HepG2 (cell line): ENCODE measurements around the gene GPATCH11. TPM values are rescaled to one million over a fixed set of nuclear protein-coding genes. Genes with fewer than 3 reads are reported as not detected.

ENCODE experiments used
- ARNTL ChIP-seq: sonication (generic); formaldehyde crosslinking; IDR thresholded peaks from 2 replicates; pipeline ENCODE4 v1.4.0; 2020; ENCODE audit warnings: mild to moderate bottlenecking, missing genetic modification reagents
- EEA1 ChIP-seq: sonication (generic); formaldehyde crosslinking; IDR thresholded peaks from 2 replicates; pipeline ENCODE4 v1.5.1; 2020; ENCODE audit warnings: mild to moderate bottlenecking, missing genetic modification reagents, borderline replicate concordance
- ELF4 ChIP-seq: sonication (generic); formaldehyde crosslinking; IDR thresholded peaks from 2 replicates; pipeline ENCODE4 v1.5.0; 2020; ENCODE audit warnings: missing genetic modification reagents, mild to moderate bottlenecking, moderate library complexity, borderline replicate concordance
- FOXC1 ChIP-seq: sonication (generic); formaldehyde crosslinking; IDR thresholded peaks from 2 replicates; pipeline ENCODE4 v1.8.0; 2022; ENCODE audit warnings: mild to moderate bottlenecking, missing genetic modification reagents, borderline replicate concordance
- NR2C2 ChIP-seq: sonication (generic); formaldehyde crosslinking; IDR thresholded peaks from 2 replicates; pipeline ENCODE4 v1.4.0; 2020; ENCODE audit warnings: missing genetic modification reagents, mild to moderate bottlenecking, moderate library complexity, borderline replicate concordance
- POLR2AphosphoS5 ChIP-seq: IDR thresholded peaks from 2 replicates; pipeline ENCODE4 v1.6.1; 2012; ENCODE audit warnings: low read depth, low read length
- SRSF1 ChIP-seq: fragments of 200-400 bp; formaldehyde crosslinking; optimal IDR thresholded peaks from 2 replicates; pipeline ENCODE3; 2017; ENCODE audit warnings: mild to moderate bottlenecking, low read depth, low read length, moderate library complexity
- TMF1 ChIP-seq: sonication (generic); formaldehyde crosslinking; IDR thresholded peaks from 2 replicates; pipeline ENCODE4 v1.8.1; 2022; ENCODE audit warnings: low read depth, missing genetic modification reagents
- ZC3H13 ChIP-seq: sonication (generic); formaldehyde crosslinking; IDR thresholded peaks from 2 replicates; pipeline ENCODE4 v1.8.1; 2023; ENCODE audit warnings: mild to moderate bottlenecking, missing genetic modification reagents, moderate library complexity
- ZNF143 ChIP-seq: sonication (generic); formaldehyde crosslinking; IDR thresholded peaks from 2 replicates; pipeline ENCODE4 v1.4.0; 2020; ENCODE audit warnings: missing genetic modification reagents
- ZNF263 ChIP-seq: sonication (generic); formaldehyde crosslinking; IDR thresholded peaks from 2 replicates; pipeline ENCODE4 v1.4.0; 2020; ENCODE audit warnings: missing genetic modification reagents
- ZNF337 ChIP-seq: sonication (generic); formaldehyde crosslinking; IDR thresholded peaks from 2 replicates; pipeline ENCODE4 v1.5.1; 2020; ENCODE audit warnings: missing genetic modification reagents, low read depth, mild to moderate bottlenecking, borderline replicate concordance
- ZNF34 ChIP-seq: sonication (generic); formaldehyde crosslinking; IDR thresholded peaks from 2 replicates; pipeline ENCODE4 v1.4.0; 2020; ENCODE audit warnings: mild to moderate bottlenecking, missing genetic modification reagents, borderline replicate concordance
- ZNF607 ChIP-seq: sonication (generic); formaldehyde crosslinking; IDR thresholded peaks from 2 replicates; pipeline ENCODE4 v1.5.1; 2020; ENCODE audit warnings: missing genetic modification reagents, mild to moderate bottlenecking, borderline replicate concordance
- ZNF619 ChIP-seq: sonication (generic); formaldehyde crosslinking; IDR thresholded peaks from 2 replicates; pipeline ENCODE4 v1.4.0; 2020; ENCODE audit warnings: mild to moderate bottlenecking, missing genetic modification reagents
- ZNF772 ChIP-seq: sonication (generic); formaldehyde crosslinking; IDR thresholded peaks from 2 replicates; pipeline ENCODE4 v1.5.0; 2020; ENCODE audit warnings: mild to moderate bottlenecking, missing genetic modification reagents
- polyA plus RNA-seq, 8 experiments: library from polyadenylated mRNA; depleted of rRNA in 3 of 8; stranded (reverse) in 7 of 8; unstranded in 1 of 8; fragments of >200 nt; fragmentation: Illumina TruSeq in 4 of 8; extraction: Trizol in 4 of 8; gene quantifications; 2 replicates each; pipeline versions ENCODE4 v1.2.1 to v1.2.3, GENCODE V29; 2011 to 2016; ENCODE audit warnings: low read depth in 4 of 8, missing spikeins in 1 of 8, mixed read lengths in 1 of 8; ENCODE audit not compliant: insufficient read depth in 1 of 8
- total RNA-seq, 5 experiments: library from RNA; depleted of rRNA; stranded (reverse); fragments of >200 nt; fragmentation: Illumina TruSeq; extraction: Trizol; gene quantifications; 2 replicates each; pipeline ENCODE4 v1.2.3, GENCODE V29; 2016; ENCODE audit warnings: low read depth in 1 of 5
- TF ChIP-seq, protein P1 (sequence below): sonication (generic); formaldehyde crosslinking; IDR thresholded peaks from 2 replicates; pipeline ENCODE4 v1.4.0; 2020; ENCODE audit warnings: mild to moderate bottlenecking, missing genetic modification reagents
- TF ChIP-seq, protein P2 (sequence below): IDR thresholded peaks from 2 replicates; pipeline ENCODE4 v1.6.1; 2018; ENCODE audit warnings: missing genetic modification reagents, mild to moderate bottlenecking, missing compliant biosample characterization
- TF ChIP-seq, protein P3 (sequence below): sonication (generic); formaldehyde crosslinking; IDR thresholded peaks from 2 replicates; pipeline ENCODE4 v1.8.0; 2022; ENCODE audit warnings: missing genetic modification reagents, mild to moderate bottlenecking, borderline replicate concordance
- TF ChIP-seq, protein P4 (sequence below): sonication (generic); formaldehyde crosslinking; IDR thresholded peaks from 2 replicates; pipeline ENCODE4 v1.8.0; 2022; ENCODE audit warnings: mild to moderate bottlenecking, missing genetic modification reagents, moderate library complexity

GPATCH11 gene
- total and polyA plus RNA-seq, 2 of the 13 experiments (the other 11 are each of a cell fraction or from before 2014, with no cell fraction given): 3.8 to 8.7 TPM

DNA sequence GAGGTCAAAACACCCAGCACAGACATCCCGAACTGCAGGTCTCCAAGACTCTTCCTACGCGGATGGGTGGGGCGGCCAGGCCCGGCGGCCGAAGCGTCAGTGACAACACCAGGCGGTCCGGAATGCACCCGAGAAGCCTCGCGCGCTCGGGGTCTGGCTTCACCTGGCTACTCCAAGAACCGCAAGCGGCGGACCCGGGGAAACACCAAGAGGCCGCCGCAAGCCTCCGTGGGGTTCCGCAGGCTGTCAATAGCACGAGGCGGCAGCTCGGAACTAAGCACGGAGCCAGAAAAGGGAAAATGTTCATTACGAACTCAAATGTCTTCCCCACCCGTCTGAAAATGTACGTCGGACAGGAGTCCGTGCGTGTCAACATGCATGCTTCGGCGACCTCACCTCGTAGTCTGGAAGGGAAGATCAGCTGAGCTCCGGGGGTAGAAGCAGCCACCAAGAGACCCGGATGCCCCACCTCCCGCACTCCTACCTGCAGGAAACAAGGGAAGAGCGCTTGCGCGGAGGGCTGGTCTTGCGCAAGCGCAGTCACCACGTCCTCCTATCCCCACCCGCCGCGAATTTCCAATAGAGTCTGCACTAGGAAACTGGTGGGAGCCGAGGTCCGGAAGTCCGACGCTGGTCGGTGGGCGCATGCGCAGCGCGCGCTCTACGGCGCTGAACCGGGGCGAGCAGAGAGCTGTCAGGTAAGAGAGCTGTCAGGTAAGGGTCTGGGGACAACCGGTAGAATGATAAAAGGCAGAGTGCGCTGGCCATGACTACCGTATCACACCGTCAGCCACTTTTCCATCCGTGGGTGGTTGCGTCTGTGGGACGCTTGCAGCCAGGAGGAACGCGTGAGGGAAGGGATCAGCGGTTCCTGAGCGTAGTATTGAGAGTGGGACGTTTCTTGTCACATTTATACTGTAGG lies at the start of gene GPATCH11, which contains the start of gene HEATR5B (continued):
- TF ChIP-seq, protein P1, sequence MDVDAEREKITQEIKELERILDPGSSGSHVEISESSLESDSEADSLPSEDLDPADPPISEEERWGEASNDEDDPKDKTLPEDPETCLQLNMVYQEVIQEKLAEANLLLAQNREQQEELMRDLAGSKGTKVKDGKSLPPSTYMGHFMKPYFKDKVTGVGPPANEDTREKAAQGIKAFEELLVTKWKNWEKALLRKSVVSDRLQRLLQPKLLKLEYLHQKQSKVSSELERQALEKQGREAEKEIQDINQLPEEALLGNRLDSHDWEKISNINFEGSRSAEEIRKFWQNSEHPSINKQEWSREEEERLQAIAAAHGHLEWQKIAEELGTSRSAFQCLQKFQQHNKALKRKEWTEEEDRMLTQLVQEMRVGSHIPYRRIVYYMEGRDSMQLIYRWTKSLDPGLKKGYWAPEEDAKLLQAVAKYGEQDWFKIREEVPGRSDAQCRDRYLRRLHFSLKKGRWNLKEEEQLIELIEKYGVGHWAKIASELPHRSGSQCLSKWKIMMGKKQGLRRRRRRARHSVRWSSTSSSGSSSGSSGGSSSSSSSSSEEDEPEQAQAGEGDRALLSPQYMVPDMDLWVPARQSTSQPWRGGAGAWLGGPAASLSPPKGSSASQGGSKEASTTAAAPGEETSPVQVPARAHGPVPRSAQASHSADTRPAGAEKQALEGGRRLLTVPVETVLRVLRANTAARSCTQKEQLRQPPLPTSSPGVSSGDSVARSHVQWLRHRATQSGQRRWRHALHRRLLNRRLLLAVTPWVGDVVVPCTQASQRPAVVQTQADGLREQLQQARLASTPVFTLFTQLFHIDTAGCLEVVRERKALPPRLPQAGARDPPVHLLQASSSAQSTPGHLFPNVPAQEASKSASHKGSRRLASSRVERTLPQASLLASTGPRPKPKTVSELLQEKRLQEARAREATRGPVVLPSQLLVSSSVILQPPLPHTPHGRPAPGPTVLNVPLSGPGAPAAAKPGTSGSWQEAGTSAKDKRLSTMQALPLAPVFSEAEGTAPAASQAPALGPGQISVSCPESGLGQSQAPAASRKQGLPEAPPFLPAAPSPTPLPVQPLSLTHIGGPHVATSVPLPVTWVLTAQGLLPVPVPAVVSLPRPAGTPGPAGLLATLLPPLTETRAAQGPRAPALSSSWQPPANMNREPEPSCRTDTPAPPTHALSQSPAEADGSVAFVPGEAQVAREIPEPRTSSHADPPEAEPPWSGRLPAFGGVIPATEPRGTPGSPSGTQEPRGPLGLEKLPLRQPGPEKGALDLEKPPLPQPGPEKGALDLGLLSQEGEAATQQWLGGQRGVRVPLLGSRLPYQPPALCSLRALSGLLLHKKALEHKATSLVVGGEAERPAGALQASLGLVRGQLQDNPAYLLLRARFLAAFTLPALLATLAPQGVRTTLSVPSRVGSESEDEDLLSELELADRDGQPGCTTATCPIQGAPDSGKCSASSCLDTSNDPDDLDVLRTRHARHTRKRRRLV (CRISPR knock-in tag): peak; percentile 96
- TF ChIP-seq NR2C2 (CRISPR knock-in tag): peak; percentile 75
- no peak; the same call in 1 of the 2 replicates for TF ChIP-seq EEA1 (CRISPR knock-in tag)
- TF ChIP-seq ZNF263 (CRISPR knock-in tag): peak; percentile 39
- TF ChIP-seq ZNF34: peak; percentile 87; the same call in 1 of the 2 replicates
- 0 out of 2 replicates have a peak, but pooled peaks have one; percentile 65 for TF ChIP-seq TMF1
- TF ChIP-seq, protein P2, sequence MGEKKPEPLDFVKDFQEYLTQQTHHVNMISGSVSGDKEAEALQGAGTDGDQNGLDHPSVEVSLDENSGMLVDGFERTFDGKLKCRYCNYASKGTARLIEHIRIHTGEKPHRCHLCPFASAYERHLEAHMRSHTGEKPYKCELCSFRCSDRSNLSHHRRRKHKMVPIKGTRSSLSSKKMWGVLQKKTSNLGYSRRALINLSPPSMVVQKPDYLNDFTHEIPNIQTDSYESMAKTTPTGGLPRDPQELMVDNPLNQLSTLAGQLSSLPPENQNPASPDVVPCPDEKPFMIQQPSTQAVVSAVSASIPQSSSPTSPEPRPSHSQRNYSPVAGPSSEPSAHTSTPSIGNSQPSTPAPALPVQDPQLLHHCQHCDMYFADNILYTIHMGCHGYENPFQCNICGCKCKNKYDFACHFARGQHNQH (CRISPR knock-in tag): peak; percentile 84
- peak; percentile 95; the same call in 1 of the 2 replicates for TF ChIP-seq ZNF337 (CRISPR knock-in tag)
- TF ChIP-seq, protein P3, sequence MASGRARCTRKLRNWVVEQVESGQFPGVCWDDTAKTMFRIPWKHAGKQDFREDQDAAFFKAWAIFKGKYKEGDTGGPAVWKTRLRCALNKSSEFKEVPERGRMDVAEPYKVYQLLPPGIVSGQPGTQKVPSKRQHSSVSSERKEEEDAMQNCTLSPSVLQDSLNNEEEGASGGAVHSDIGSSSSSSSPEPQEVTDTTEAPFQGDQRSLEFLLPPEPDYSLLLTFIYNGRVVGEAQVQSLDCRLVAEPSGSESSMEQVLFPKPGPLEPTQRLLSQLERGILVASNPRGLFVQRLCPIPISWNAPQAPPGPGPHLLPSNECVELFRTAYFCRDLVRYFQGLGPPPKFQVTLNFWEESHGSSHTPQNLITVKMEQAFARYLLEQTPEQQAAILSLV: peak; percentile 86; the same call in 1 of the 2 replicates
- peak; percentile 48 for TF ChIP-seq SRSF1
- peak; percentile 87 for TF ChIP-seq ZNF619
- peak; percentile 41; the same call in 1 of the 2 replicates for TF ChIP-seq ARNTL (CRISPR knock-in tag)
- peak; percentile 82 for TF ChIP-seq ELF4 (CRISPR knock-in tag)
- peak; percentile 97 for TF ChIP-seq FOXC1
- TF ChIP-seq ZNF143 (CRISPR knock-in tag): peak; percentile 55; the same call in 1 of the 2 replicates
- TF ChIP-seq POLR2AphosphoS5: peak; percentile 92
- peak; percentile 41; the same call in 1 of the 2 replicates for TF ChIP-seq ZNF607 (CRISPR knock-in tag)
- peak; percentile 66; the same call in 1 of the 2 replicates for TF ChIP-seq ZNF772 (CRISPR knock-in tag)
- TF ChIP-seq, protein P4, sequence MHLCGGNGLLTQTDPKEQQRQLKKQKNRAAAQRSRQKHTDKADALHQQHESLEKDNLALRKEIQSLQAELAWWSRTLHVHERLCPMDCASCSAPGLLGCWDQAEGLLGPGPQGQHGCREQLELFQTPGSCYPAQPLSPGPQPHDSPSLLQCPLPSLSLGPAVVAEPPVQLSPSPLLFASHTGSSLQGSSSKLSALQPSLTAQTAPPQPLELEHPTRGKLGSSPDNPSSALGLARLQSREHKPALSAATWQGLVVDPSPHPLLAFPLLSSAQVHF (CRISPR knock-in tag): peak; percentile 31; the same call in 1 of the 2 replicates
- TF ChIP-seq ZC3H13 (CRISPR knock-in tag): 0 out of 2 replicates have a peak, but pooled peaks have one; percentile 31
